Activated CD4-positive, alpha-beta T cell treated with anti-CD3 and anti-CD28 coated beads for 4 hours (primary cell): ENCODE measurements around the gene MPDZ.

ENCODE experiments used
- DNase-seq, 2 donors: peaks; one replicate each; pipeline ENCODE4 v3.0.0-alpha.2; 2020

MPDZ gene

GRCh38 chr9:13179257-13179656 is 100.2 kb downstream of the MPDZ start:
- no peak for DNase-seq

- no peak for DNase-seq
These were observed 103.8 kb downstream of the MPDZ start for GRCh38 chr9:13175732-13176131.

- DNase-seq, result no peak
These were observed 104.4 kb downstream of the MPDZ start for GRCh38 chr9:13174906-13175639.

- no peak for DNase-seq
These were observed 105.9 kb downstream of the MPDZ start for GRCh38 chr9:13173553-13173952.

GRCh38 chr9:13171261-13171660 is 108.2 kb downstream of the MPDZ start:
- DNase-seq, result no peak

- DNase-seq, result no peak
These were observed 112.5 kb downstream of the MPDZ start for GRCh38 chr9:13166996-13167395.

GRCh38 chr9:13165956-13166355 is 113.5 kb downstream of the MPDZ start:
- DNase-seq, result no peak

- no peak for DNase-seq
These were observed 114.1 kb downstream of the MPDZ start for GRCh38 chr9:13165236-13165945.

- DNase-seq, result no peak
These were observed 115.5 kb downstream of the MPDZ start for GRCh38 chr9:13163946-13164345.

GRCh38 chr9:13163287-13163686 is 116.2 kb downstream of the MPDZ start:
- DNase-seq, result no peak

GRCh38 chr9:13160051-13160450 is 119.4 kb downstream of the MPDZ start:
- DNase-seq, result no peak

GRCh38 chr9:13158986-13159385 is 120.5 kb downstream of the MPDZ start:
- no peak for DNase-seq

GRCh38 chr9:13151489-13151888 is 128.0 kb downstream of the MPDZ start:
- DNase-seq, result no peak

GRCh38 chr9:13149454-13149853 is 130.0 kb downstream of the MPDZ start:
- DNase-seq, result no peak

- no peak for DNase-seq
These were observed 132.7 kb downstream of the MPDZ start for GRCh38 chr9:13146840-13147239.

- DNase-seq, result no peak
These were observed 134.2 kb downstream of the MPDZ start for GRCh38 chr9:13145340-13145739.

- no peak for DNase-seq
These were observed 135.2 kb downstream of the MPDZ start for GRCh38 chr9:13144166-13144775.

- DNase-seq, result no peak
These were observed 136.2 kb downstream of the MPDZ start for GRCh38 chr9:13143281-13143680.

GRCh38 chr9:13142776-13143175 is 136.7 kb downstream of the MPDZ start:
- no peak for DNase-seq

- DNase-seq, result no peak
These were observed 137.9 kb downstream of the MPDZ start for GRCh38 chr9:13141629-13142028.

- no peak for DNase-seq
These were observed 138.5 kb downstream of the MPDZ start for GRCh38 chr9:13140843-13141592.

- no peak for DNase-seq
These were observed 139.8 kb downstream of the MPDZ start for GRCh38 chr9:13139641-13140171.

GRCh38 chr9:13137426-13137825 is 142.1 kb downstream of the MPDZ start:
- no peak for DNase-seq
